ENCODE results near the gene MYL12B.

Gene MYL12B

GRCh38 chr18:3233433-3234168, 28.3 kb upstream of the MYL12B start:
- no peak overlapping the region for H3K4me3 ChIP-seq (ENCODE audit: low read length)
- no peak for DNase-seq (ENCODE audit: low read depth, low spot score)

- DNase-seq (ENCODE audit: low read depth, low spot score): no peak
- H3K4me3 ChIP-seq (ENCODE audit: low read length): no peak overlapping the region
Observed at GRCh38 chr18:3234457-3234856, 27.5 kb upstream of the MYL12B start.

- no peak overlapping the region for H3K4me3 ChIP-seq (ENCODE audit: low read length)
- DNase-seq (ENCODE audit: low read depth, low spot score): no peak
Observed at GRCh38 chr18:3235846-3236245, 26.1 kb upstream of the MYL12B start.

GRCh38 chr18:3236470-3236869, 25.5 kb upstream of the MYL12B start:
- no peak for DNase-seq (ENCODE audit: low read depth, low spot score)
- no peak overlapping the region for H3K4me3 ChIP-seq (ENCODE audit: low read length)

- DNase-seq (ENCODE audit: low read depth, low spot score): no peak
- H3K4me3 ChIP-seq (ENCODE audit: low read length): no peak overlapping the region
Observed at GRCh38 chr18:3238742-3239141, 23.2 kb upstream of the MYL12B start.

- H3K4me3 ChIP-seq (ENCODE audit: low read length): no peak overlapping the region
- no peak for DNase-seq (ENCODE audit: low read depth, low spot score)
Observed at GRCh38 chr18:3245185-3245564, 16.8 kb upstream of the MYL12B start.

GRCh38 chr18:3245853-3246634, 15.9 kb upstream of the MYL12B start:
- peak; percentile 82 for DNase-seq (ENCODE audit: low read depth, low spot score)
- peak overlapping the region; percentile 95 for H3K4me3 ChIP-seq (ENCODE audit: low read length)

- DNase-seq (ENCODE audit: low read depth, low spot score): no peak
- peak overlapping the region; percentile 95 for H3K4me3 ChIP-seq (ENCODE audit: low read length)
Observed at GRCh38 chr18:3246635-3247239, 15.2 kb upstream of the MYL12B start.

GRCh38 chr18:3247240-3248061, 14.5 kb upstream of the MYL12B start, which contains the start of gene MYL12A:
TSS of gene MYL12A (plus strand) at chr18:3247801. CDS start at chr18:3253248, 5,447 bp downstream.
- peak within 1 kb of the TSS; percentile 95 for H3K4me3 ChIP-seq (ENCODE audit: low read length)
- DNase-seq (ENCODE audit: low read depth, low spot score): peak; percentile 98

GRCh38 chr18:3248062-3248657, 13.8 kb upstream of the MYL12B start:
- DNase-seq (ENCODE audit: low read depth, low spot score): peak; percentile 44
- peak overlapping the region; percentile 95 for H3K4me3 ChIP-seq (ENCODE audit: low read length)

- peak; percentile 64 for DNase-seq (ENCODE audit: low read depth, low spot score)
Observed at GRCh38 chr18:3248658-3249359, 13.1 kb upstream of the MYL12B start.

GRCh38 chr18:3250237-3251107, 11.5 kb upstream of the MYL12B start:
- DNase-seq (ENCODE audit: low read depth, low spot score): no peak
- H3K4me3 ChIP-seq (ENCODE audit: low read length): no peak overlapping the region

More at GRCh38 chr18:3248658-3249359, 13.1 kb upstream of the MYL12B start:
- H3K4me3 ChIP-seq (ENCODE audit: low read length): peak overlapping the region; percentile 95

GRCh38 chr18:3251249-3251962, 10.5 kb upstream of the MYL12B start:
- H3K4me3 ChIP-seq (ENCODE audit: low read length): no peak overlapping the region
- no peak for DNase-seq (ENCODE audit: low read depth, low spot score)

GRCh38 chr18:3251963-3252277, 10.0 kb upstream of the MYL12B start:
- H3K4me3 ChIP-seq (ENCODE audit: low read length): no peak overlapping the region
- no peak for DNase-seq (ENCODE audit: low read depth, low spot score)

GRCh38 chr18:3252843-3253242, 9.1 kb upstream of the MYL12B start:
- DNase-seq (ENCODE audit: low read depth, low spot score): no peak
- no peak overlapping the region for H3K4me3 ChIP-seq (ENCODE audit: low read length)

- no peak for DNase-seq (ENCODE audit: low read depth, low spot score)
- H3K4me3 ChIP-seq (ENCODE audit: low read length): no peak overlapping the region
Observed at GRCh38 chr18:3254725-3255124, 7.2 kb upstream of the MYL12B start.

- H3K4me3 ChIP-seq (ENCODE audit: low read length): no peak overlapping the region
- no peak for DNase-seq (ENCODE audit: low read depth, low spot score)
Observed at GRCh38 chr18:3255611-3256165, 6.2 kb upstream of the MYL12B start.
